ENCODE results near the gene ERCC1.

ERCC1 gene

GRCh38 chr19:45364696-45365095, 59.0 kb downstream of the ERCC1 start:
- DNase-seq (ENCODE audit: low read depth), result no peak

DNA sequence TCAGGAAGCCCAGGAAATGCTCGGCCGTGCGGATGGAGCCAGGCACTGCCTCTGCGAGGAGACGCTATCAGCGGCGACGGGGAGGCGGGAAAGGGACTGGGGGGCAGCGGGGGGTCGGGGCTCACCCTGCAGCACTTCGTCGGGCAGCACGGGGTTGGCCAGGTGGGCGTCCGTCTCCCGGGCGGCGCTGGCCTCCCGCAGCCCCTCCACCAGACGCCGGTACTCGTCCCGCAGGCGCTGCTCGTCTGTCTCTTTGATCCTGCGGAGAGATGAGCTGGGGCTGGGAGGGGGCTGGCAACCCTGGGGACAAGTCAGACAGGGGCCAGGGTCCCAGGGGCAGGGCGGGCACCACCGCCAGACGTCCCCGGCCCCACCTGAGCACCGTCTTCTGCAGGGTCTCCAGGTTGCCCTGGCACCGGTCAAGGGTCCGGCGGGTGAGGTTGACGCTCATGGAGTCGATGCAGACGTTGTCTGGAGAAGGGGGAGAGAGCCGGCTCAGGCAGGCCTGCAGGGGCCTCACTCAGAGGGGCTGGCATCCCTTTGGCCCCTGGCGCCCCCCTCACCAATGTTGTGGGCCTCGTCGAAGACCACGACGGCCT, 59.8 kb downstream of the ERCC1 start:
- no peak for DNase-seq (ENCODE audit: low read depth)

- DNase-seq (ENCODE audit: low read depth), result no peak
Measured at GRCh38 chr19:45362291-45362690, 61.4 kb downstream of the ERCC1 start.

- DNase-seq (ENCODE audit: low read depth), result no peak
Measured at GRCh38 chr19:45361608-45362007, 62.1 kb downstream of the ERCC1 start.

GRCh38 chr19:45358213-45358792, 65.4 kb downstream of the ERCC1 start:
- no peak for DNase-seq (ENCODE audit: low read depth)

DNA sequence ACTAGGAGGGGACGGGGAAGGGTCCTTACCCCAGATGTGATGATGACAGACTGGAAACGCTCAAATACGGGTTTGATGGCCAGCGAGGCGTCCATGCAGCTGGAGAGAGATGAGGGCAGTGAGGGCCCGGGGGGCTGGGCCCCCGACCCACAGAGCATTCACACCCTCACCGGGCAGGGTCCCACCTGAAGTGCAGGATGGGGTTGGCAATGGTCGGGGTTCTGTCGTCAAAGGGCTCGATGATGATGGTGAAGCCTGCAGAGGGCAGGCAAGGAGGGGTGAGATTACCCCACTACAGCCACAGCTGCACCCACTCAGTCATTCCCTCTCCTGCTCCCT, 66.3 kb downstream of the ERCC1 start:
- DNase-seq (ENCODE audit: low read depth), result no peak
